Measurements from ENCODE around the gene MTHFD2L.

DNA sequence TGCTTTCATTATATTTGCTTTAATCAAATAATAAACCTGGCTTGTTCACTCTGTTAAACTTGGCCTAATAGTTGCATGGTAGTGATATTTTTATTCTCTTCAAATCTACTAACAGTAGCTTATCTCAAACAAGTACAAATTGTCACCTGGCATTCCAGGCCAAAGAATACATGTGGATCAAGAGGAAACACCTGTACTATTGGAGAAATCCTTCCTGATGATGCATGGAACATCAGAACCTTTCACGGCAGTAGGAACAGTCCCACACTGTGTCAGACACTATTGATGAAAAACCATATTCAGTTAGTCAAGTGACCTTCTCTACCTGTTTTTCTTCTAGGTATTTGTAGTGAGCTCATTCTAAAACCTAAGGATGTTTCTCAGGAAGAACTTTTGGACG is 17.0 kb downstream of the MTHFD2L start:
- TF ChIP-seq ZBTB7A (tag by site-specific recombination; IDR thresholded peaks at IDR 0.05; ENCODE audit: low read depth) (no peak), ZNF274 (IDR thresholded peaks at IDR 0.05; ENCODE audit: low read length) (no peak), ZNF274 (tag by site-specific recombination; IDR thresholded peaks at IDR 0.05; ENCODE audit: borderline replicate concordance) (no peak), ZNF785 (tag by site-specific recombination; IDR thresholded peaks at IDR 0.05) (no peak)
- TF ChIP-seq, protein P1, sequence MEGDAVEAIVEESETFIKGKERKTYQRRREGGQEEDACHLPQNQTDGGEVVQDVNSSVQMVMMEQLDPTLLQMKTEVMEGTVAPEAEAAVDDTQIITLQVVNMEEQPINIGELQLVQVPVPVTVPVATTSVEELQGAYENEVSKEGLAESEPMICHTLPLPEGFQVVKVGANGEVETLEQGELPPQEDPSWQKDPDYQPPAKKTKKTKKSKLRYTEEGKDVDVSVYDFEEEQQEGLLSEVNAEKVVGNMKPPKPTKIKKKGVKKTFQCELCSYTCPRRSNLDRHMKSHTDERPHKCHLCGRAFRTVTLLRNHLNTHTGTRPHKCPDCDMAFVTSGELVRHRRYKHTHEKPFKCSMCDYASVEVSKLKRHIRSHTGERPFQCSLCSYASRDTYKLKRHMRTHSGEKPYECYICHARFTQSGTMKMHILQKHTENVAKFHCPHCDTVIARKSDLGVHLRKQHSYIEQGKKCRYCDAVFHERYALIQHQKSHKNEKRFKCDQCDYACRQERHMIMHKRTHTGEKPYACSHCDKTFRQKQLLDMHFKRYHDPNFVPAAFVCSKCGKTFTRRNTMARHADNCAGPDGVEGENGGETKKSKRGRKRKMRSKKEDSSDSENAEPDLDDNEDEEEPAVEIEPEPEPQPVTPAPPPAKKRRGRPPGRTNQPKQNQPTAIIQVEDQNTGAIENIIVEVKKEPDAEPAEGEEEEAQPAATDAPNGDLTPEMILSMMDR (tag by site-specific recombination; IDR thresholded peaks at IDR 0.05): no peak
